ENCODE data around the gene RASSF3.

RASSF3 gene

DNA sequence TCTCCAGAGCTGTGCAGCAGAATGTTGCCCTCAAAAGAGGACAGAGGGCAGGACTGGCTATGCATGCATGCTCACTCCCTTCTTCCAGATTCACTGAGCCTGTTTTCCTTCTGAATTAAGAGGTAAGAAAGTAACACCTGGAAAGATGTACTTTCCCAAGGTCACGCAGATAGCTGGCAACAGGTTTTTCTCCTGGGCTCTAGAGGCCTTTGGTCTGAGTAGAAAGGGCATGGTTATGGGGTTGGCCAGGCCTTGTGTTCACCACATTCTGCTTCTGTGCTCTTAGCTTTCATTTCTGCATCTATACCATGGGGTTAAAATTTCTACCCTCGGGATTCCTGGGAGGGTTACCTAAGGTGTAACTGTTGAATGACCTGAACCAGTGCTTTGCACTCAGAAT lies 57.5 kb downstream of the RASSF3 start:
- TF ChIP-seq, protein P1, sequence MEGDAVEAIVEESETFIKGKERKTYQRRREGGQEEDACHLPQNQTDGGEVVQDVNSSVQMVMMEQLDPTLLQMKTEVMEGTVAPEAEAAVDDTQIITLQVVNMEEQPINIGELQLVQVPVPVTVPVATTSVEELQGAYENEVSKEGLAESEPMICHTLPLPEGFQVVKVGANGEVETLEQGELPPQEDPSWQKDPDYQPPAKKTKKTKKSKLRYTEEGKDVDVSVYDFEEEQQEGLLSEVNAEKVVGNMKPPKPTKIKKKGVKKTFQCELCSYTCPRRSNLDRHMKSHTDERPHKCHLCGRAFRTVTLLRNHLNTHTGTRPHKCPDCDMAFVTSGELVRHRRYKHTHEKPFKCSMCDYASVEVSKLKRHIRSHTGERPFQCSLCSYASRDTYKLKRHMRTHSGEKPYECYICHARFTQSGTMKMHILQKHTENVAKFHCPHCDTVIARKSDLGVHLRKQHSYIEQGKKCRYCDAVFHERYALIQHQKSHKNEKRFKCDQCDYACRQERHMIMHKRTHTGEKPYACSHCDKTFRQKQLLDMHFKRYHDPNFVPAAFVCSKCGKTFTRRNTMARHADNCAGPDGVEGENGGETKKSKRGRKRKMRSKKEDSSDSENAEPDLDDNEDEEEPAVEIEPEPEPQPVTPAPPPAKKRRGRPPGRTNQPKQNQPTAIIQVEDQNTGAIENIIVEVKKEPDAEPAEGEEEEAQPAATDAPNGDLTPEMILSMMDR (IDR thresholded peaks at IDR 0.05; ENCODE audit: low read depth, low read length), result no peak
- no peak for DNase-seq (ENCODE audit: low read depth in 2 of 2)
- H3K4me3 ChIP-seq (replicated peaks in 1 of 2; ENCODE audit: low read depth in 2 of 2, low read length in 2 of 2), result no peak overlapping the region

- DNase-seq (ENCODE audit: low read depth in 2 of 2), result no peak
- peak overlapping the region in 1 of 2 donors; percentile 3 for H3K4me3 ChIP-seq (replicated peaks in 1 of 2; ENCODE audit: low read depth in 2 of 2, low read length in 2 of 2)
- TF ChIP-seq, protein P1 (IDR thresholded peaks at IDR 0.05; ENCODE audit: low read depth, low read length), result no peak
Measured at GRCh38 chr12:64669270-64669842, 59.1 kb downstream of the RASSF3 start.

- no peak for DNase-seq (ENCODE audit: low read depth in 2 of 2)
- TF ChIP-seq, protein P1 (IDR thresholded peaks at IDR 0.05; ENCODE audit: low read depth, low read length), result no peak
- H3K4me3 ChIP-seq (replicated peaks in 1 of 2; ENCODE audit: low read depth in 2 of 2, low read length in 2 of 2), result no peak overlapping the region
Measured at GRCh38 chr12:64670019-64670418, 59.7 kb downstream of the RASSF3 start.

DNA sequence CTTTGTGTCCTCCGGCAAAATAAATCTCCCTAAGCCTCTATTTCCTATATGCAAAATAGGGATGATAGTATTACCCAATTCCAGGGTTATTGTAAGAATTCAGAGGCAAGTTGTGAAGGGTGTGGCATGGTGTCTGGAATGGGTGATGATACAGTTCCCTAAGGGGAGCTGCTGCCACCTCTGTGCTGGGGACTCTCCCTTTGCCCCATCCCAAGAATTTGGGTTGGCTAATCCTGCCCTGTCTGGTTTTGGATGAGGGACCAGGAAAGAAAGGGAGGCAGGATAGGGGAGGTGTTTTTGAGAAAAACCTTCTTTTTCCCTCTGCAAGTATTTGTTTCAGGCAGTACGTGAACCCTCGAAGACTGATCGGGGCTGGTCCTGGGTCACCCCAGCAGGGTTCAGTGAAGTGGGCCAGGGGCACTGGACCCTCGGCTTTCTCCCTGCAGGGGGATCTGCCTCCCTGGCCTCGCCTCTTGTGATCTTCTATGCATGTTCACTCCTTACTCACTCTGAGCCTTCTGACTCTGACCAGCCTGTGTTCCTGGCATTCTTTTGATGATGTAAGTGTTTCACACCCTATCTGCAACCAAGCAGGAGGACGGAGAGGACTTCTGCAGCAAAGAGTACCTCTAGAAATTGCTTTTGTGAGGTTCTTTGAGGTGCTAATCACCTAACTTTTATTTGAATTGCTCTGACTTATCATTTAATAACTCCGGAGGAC lies 60.8 kb downstream of the RASSF3 start:
- TF ChIP-seq, protein P1 (IDR thresholded peaks at IDR 0.05; ENCODE audit: low read depth, low read length), result no peak
- no peak overlapping the region for H3K4me3 ChIP-seq (replicated peaks in 1 of 2; ENCODE audit: low read depth in 2 of 2, low read length in 2 of 2)
- DNase-seq (ENCODE audit: low read depth in 2 of 2), result peak; percentile 70 to 72

GRCh38 chr12:64671681-64672080 lies 61.4 kb downstream of the RASSF3 start:
- TF ChIP-seq, protein P1 (IDR thresholded peaks at IDR 0.05; ENCODE audit: low read depth, low read length), result no peak
- DNase-seq (ENCODE audit: low read depth in 2 of 2), result no peak
- H3K4me3 ChIP-seq (replicated peaks in 1 of 2; ENCODE audit: low read depth in 2 of 2, low read length in 2 of 2), result no peak overlapping the region

DNA sequence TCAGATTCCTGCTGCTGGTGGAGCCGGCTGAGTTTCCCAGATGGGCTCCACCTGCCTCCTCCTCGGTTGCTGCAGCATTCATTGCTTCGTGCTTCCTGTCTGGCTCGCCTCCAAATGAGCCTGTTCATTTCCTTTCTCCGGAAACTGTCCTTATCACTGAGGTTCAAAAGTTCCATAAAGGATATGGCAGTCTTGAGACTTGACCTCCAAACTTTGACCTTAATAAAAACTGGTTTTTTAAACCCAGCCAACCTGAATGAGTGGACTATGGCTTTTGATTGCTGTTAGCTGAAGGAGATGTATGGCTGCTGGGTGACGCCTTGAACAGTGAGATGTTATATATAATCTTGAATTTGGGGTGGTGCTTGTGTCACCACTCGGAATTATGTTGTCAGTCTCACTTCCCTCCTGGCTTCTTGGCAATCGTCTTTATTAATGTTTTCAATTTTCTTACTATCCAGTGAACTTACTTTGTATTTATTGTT lies 62.7 kb downstream of the RASSF3 start:
- DNase-seq (ENCODE audit: low read depth in 2 of 2), result peak; percentile 51 to 68
- H3K4me3 ChIP-seq (replicated peaks in 1 of 2; ENCODE audit: low read depth in 2 of 2, low read length in 2 of 2), result no peak overlapping the region
- TF ChIP-seq, protein P1 (IDR thresholded peaks at IDR 0.05; ENCODE audit: low read depth, low read length), result no peak
